GM21529 (cell line): Measurements from ENCODE around the gene FPGS.

Experiments used
- ATAC-seq: cut with Tn5 transposase; IDR thresholded peaks from one replicate; pipeline ENCODE4 v1.9.1; 2021; ENCODE audit not compliant: unreplicated experiment

FPGS gene

DNA sequence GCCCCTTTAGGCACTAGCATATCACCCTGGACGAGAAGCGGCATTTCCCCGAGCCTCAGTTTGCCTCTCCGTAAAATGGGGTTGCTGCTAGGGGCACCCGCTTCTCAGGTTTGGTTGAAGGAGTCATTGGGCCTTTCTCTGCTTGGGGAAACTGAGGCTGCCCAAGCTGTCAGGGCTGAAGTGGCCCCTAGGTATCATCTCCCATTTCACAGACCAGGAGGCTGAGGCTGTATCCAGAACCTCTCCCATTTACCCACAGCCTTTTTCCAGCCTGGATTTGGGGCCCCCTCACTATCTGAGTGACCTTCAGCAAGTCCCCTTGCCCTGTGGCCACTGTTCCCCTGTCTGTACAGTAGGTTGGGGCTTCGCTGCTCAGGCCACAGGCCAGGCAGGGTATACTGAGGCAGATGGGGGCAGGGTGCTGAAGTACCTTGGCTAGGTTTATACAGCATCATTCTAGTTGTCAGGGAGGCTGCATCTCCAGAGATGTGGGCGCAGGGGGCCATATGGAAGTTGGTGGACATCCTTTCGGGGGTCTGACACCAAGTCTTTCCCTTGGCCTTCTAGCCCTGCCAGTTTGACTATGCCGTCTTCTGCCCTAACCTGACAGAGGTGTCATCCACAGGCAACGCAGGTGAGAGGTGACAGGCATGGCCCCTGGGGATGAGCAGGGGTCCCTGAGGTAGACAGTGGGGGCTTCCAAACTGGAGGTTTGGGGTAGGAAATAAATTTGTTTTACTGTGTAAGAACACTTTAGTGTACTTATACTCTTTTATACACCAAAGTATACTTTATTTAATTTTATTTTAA is 7.9 kb downstream of the FPGS start:
- ATAC-seq, result no peak

DNA sequence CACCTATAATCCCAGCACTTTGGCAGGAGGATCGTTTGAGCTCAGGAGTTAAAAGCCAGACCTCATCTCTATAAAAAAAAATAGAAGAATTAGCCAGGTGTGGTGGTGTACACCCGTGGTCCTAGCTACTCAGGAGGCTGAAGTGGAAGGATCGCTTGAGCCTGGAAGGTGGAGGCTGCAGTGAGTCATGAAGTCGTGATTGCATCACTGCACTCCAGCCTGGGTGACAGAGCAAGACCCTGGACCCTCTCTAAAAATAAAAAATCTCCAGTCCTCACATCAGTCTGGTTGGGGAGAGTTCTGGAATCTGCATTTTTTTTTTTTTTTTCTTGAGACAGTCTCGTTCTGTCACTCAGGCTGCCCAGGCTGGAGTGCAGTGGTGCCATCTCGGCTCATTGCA is 9.3 kb downstream of the FPGS start:
- ATAC-seq, result no peak

DNA sequence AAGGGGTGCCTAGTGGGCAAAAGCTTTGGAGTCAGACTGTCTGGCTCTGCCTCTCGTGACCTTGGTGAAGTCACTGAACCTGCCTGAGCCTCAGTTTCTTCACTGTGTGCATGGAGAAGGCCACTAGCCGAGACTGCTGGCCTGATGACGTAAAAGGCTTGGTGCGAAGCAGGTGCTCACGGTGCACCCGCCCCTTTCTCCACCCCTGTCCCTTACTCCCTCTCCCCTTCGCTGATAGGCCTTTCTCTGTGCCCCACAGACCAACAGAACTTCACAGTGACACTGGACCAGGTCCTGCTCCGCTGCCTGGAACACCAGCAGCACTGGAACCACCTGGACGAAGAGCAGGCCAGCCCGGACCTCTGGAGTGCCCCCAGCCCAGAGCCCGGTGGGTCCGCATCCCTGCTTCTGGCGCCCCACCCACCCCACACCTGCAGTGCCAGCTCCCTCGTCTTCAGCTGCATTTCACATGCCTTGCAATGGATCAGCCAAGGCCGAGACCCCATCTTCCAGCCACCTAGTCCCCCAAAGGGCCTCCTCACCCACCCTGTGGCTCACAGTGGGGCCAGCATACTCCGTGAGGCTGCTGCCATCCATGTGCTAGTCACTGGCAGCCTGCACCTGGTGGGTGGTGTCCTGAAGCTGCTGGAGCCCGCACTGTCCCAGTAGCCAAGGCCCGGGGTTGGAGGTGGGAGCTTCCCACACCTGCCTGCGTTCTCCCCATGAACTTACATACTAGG is 10.4 kb downstream of the FPGS start:
- no peak for ATAC-seq

DNA sequence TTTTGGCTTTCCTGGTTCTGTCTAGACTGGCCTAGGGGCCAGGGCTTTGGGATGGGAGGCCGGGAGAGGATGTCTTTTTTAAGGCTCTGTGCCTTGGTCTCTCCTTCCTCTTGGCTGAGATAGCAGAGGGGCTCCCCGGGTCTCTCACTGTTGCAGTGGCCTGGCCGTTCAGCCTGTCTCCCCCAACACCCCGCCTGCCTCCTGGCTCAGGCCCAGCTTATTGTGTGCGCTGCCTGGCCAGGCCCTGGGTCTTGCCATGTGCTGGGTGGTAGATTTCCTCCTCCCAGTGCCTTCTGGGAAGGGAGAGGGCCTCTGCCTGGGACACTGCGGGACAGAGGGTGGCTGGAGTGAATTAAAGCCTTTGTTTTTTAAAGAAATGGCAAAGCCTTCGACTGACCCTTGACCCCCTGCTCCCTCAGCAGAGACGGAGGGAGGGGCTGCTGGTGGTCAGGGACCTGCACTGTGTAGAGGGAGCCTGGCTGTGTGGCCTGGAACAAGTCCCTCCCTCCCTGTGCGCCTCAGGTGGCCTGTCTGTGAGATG is 11.1 kb downstream of the FPGS start:
- no peak for ATAC-seq

DNA sequence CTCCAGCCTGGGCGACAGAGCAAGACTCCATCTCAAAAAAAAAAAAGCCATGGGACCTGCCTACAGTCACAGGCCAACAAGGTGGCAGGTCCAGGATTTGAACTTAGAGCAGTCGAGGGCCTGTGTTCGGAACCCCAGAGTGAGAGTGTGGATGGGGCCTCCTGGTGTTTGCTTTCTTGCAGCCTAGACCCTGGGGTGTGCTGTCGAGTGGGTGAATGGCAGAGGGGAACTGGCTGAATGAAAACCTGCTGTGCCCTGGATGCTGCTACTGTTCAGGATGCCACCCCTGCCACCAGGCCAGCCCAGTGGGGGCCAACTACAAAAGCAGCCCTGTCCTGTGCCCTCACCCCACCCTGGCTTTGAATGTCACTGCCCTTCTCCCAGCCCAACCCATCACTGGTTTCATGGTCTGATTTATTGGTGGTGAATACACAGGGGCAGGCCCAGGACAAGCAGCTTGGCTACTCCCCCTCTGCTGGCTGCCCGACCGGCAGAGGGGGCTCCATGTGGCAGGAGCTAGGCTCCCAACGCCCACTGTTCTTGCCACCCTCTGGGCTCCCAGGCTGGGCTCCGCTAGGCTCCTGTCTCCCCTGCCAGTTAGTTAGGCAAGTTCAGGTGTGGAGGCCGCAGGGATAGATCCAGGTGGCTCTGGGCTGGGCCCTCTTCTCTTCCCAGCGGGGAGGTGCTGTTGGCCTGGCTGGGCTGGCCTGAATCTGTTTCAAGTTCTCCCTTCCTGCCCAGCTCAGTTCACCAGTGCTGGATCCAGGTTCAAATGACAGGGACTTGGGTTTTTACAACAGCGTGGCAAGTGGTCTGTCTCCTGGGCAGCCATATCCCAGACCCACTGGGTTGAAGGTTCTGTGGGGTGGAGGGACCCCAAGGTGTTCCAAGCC is 12.2 kb downstream of the FPGS start:
- no peak for ATAC-seq

DNA sequence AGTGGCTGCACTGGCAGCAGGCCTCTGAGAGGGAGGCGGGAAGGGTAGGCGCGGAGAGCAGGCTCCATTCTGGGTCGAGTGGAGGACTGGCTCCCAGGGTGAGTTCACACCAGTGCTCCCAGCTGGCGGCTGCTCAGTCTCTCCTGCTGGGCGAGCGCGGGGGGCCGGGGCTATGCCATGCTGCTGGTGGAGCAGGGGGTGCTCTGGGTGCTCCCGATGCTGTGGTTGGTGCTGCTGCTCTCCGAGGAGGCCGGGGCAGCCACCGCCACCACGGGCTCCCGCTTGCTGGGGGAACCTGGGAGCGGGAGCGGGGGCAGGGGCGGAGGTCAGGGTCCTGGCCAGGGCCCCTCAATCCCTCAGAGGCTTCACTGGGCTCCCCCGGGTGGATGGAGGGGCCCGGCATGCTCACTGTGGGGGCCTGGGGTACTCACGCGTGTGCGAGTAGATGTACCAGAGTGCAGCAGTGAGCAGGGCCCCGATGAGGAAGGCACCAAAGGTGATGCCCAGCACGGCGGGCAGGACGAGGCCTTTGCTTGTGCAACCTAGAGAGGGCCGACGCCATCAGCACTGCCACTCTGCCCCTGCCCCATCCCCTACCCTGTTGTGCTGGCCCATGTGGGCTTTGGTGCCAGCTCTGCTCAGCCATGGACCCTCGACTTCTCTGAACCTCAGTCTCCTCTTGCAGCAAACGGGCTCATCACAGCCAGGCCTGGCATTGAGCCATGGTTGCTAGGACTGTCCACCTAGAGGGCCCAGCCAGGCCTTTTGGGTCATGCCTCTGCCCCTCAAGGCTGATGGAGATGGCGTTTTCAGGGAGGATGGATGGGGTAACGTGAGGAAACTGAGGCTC is 13.1 kb downstream of the FPGS start:
- no peak for ATAC-seq

DNA sequence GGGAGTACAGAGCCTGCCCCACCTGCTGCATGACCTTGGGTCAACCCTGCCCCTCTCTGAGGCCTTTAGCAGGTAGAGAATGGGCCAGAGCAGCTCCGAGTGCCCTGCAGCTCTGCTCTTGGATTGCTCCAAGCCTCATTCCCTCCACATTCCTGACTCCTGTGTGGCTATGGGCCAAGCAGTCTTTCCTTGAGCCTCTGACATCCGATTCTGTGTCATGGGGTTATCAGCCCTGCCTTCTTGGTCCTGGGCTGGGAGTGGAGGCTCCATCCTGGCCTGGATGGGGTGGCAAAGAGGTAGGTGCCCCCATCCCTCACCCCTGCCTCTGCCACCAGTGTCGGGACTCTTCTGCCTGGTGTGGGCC is 13.7 kb downstream of the FPGS start:
- ATAC-seq, result no peak

DNA sequence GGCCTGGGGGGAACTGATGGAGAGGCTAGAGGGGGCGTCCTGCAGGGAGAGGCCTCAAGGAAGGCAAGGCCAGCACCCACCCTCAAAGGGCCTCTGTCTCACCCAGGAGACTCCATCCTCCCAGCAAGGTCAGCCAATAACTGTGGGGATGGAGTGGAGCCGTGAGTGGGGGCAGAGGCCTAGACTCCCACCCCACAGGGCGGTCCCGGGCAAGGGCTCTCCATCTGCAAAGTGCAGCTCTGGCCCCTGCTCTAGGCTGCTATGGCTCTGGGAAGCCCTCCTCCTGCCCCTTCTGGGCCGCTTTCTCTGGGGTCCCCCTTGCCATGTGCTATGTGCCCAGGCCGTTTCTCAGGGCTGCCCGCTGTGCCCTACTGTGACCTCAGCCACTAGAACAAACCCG is 14.0 kb downstream of the FPGS start:
- ATAC-seq, result no peak

DNA sequence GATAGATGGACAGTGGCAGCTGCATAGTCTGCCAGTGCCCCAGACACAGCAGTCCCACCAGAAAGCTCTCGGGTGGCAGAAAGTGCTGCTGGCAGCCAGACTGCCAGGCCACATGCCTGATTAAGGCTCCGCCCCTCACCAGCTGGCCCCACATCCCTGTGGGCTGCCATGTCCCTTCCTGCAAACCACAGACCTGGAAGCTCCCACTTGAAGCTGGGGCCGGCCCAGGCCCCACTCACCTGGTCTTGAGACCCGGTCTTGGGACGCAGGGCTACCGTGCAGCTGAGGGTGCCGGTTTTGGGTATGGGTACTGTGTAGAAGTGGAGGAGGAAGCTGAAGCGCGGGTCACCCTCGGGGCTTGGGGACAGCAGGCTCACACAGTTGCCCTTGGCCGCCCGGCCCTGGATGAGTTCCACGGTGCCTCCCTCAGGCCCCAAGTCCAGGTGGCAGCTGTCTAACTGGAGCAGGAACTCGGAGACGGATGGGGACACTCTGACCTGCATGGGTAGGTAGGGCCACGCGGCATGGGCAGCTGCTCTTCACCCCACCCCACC is 15.3 kb downstream of the FPGS start:
- no peak for ATAC-seq

DNA sequence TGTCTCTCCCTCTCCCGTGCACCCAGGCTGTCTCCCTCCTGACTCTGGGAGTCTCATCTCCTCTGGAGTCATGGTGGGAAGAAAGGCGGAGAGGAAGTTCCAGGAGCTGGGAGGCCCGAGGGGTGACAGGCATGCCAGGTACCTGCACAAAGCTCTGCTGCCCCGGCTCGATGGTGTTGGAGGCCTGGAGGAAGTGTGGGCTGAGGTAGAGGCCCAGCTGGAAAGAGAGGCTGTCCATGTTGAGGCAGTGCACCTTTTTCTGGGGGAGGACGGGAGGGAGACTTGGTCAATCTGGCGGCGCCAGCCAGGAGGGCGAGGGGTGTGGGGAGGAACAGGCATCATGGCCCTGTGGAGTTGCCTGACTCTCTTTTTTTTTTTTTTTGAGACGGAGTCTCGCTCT is 15.9 kb downstream of the FPGS start:
- ATAC-seq, result no peak

DNA sequence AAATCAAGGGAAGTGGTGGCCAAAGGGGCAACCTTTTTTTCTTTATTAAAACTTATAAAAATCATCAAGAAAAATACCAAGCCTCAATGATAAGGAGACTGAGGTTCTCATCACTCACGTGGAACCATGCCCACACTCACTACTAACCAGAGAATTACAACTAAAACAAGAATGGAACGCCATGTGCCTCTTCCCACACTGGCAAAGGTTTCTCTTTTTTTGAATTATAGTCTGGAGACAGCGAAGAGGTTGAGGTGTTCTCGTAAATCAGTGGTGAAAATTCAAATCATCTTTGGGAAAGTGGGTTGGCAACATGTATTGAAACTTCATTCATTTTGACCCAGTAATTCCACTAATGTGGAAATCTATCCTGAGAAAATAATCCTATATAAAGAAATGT is 19.4 kb downstream of the FPGS start:
- ATAC-seq, result no peak

DNA sequence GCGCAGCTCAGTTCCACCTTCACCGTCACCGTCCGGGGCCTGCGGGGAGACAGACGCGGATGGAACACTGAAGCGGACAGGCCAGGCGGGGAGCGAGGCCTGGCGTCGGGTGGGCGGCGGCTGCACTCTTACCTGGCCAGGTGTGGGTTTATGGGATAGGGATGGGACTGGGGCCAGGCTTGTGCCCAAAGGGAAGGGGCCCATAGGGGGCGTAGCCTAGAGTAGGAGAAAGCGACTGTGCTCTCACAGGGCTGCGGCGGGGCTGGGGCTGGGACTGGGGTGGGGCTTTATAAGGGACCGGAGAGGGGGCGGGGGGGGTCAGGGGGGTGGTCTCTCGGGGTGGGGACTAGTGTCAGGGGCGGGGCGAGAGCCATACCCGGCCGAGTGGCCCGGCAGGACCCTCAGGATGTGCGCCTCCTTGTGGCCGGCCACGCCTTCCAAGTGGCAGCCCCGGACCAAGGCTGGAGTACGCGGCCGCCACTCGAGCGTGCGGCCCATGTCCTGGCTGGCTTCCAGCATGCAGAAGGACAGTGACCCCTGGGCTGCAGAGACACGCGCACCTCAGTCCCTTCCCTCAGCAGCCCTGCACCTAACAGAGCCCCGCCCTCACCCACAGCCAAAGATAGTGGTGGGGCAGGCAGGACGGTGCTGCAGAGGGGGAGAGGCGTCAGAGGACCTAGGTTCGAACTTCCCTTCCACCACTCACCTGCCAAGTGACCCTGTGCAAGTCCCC is 22.8 kb downstream of the FPGS start:
- ATAC-seq, result no peak

DNA sequence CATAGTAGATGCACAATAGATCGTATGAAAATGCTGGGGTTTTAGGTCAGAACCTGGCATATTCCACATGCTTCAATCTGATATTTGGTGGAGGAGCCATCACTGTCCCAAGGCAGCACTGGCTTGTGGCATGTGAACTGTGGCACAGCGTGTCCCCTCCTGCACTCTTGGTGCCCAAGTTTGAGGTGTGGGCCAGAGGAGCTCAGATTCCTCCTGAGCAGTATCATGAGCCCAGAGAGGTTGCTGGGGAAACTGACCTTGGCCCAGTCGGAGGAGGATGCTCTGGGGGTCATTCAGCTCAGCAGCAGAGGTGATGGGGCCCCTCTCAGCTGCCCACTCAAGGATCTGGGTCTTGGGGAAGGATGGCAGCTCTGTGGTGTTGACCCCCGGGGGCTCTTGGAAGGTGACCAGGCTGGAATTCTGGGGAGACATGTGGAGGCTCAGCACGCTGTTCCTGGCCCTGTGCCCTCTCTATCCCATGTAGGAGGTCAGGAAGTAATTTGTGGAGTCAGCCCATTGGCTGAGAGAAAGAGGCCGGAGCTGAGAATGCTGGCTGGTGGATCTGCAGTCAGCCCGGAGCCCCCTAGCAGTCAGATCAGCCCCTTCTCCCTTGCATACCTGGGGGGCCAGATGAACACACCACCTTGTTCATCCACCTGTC is 23.7 kb downstream of the FPGS start:
- no peak for ATAC-seq

DNA sequence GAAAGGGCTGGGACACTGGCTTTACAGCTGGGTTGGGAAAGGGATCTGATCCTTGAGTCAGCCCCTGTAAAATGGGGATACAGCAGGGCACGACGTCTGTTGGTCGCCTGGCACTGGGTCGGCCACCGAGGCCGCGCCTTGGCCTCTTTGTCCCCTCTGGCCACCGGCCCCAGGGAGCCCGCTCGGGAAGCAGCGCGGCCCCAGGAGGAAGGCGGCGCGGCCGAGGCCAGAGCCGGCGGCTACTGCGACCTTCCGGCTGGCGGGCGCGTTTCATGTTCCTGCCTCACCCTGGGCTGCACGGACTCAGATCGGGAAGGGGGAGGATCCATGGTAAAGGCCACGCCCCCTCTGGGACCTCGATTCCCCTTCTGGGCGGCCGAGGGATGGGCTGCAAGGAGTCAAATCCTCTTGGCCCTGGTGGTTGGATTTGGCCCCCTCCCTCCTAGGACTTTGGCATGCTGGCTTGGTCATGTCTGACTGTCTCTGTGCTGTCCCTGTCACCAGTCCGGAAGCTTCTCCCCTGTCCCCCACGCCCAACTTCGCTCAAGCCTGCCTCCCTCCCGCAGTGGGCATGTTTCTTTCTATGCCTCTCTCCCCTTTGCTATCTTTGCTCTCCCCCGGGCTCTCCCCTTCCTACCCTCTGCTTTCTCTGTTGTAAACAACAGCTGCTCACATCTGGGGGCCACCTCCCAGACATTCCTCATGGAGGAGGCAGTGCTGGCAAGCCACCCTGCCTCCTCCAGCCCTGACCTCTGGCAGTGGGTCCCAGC is 25.8 kb downstream of the FPGS start:
- no peak for ATAC-seq

DNA sequence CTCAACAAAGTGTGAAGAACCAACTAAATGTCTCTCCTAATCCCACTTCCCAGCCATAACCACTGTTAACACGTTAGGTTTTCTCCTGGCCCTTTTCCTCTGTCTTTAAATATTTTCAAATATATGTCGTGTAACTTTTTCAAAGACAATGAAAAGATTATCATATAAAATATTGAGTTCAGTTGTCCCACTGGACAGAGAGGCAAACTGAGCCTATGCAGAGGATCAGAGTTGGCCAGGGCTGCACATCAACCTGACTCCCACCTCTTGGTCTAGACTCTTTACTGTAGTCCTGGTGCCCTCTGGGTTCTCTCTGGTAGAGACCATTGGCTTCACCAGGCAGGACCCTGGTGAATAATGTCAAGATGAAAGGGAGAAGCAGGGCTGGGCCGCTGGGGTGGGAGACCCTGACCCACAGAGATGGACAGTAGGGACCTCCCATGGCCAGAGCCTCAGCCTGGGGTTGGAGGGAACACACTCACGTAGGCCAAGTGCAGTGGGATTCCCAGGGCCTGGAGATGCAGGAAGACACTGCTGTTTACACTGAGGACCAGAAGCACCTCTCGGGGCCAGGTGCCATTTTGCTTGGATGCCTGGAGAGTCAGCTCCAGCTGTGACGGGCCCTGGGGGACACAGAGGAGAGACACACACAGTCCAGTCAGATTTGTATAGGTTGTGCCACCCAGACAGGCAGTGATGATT is 26.7 kb downstream of the FPGS start:
- no peak for ATAC-seq

DNA sequence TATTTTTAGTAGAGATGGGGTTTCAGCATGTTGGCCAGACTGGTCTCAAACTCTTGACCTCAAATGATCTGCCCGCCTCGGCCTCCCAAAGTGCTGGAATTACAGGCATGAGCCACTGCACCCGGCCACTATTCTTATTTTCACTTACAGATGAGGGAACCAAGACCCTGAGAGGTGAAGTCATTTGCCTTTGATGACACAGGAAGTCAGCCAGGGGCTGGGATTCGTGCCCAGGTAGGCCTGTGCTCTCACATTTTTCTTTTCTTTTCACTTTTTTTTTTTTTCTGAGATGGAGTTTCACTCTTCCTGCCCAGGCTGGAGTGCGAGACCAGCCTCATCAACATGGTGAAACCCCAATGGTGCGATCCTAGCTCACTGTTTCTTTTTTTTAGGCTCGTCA is 29.6 kb downstream of the FPGS start:
- no peak for ATAC-seq

DNA sequence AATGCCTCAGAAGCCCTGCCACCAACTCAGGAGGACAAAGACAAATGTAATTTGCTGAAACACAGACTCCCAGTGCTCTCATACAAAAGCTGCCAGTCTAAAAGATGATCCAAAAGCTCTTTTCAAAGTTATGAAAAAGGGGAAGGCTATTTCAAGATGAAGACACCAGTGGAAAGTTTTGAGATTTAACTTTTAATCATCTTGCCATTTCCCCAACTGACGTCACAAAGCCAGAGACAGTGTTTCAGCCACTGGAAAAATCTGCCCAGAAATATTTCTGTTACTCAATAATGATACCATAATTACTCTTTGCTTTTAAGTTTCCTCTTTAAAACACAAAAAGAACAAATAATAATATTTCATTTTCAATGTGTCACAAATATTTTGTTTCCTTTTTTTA is 30.9 kb downstream of the FPGS start:
- no peak for ATAC-seq
